Measurements from ENCODE around the gene SNAPC5.

SNAPC5 gene

GRCh38 chr15:66456211-66456610, 41.4 kb downstream of the SNAPC5 start:
- DNase-seq (ENCODE audit: low spot score) = no peak

GRCh38 chr15:66454143-66454542, 43.4 kb downstream of the SNAPC5 start:
- DNase-seq (ENCODE audit: low spot score) = no peak

GRCh38 chr15:66452971-66453580, 44.5 kb downstream of the SNAPC5 start:
- DNase-seq (ENCODE audit: low spot score) = no peak

- no peak for DNase-seq (ENCODE audit: low spot score)
These were observed 45.1 kb downstream of the SNAPC5 start for GRCh38 chr15:66452420-66452819.
